Stimulated activated naive CD4-positive, alpha-beta T cell (primary cell): Measurements from ENCODE around the gene SLC39A5.
"Not testable (repeated sequence)": the region's sequence is repeated elsewhere in the genome, so short reads cannot be mapped to it uniquely, and the experiment has no call there.

Source experiments
- DNase-seq, 6 experiments: peaks; one replicate each; lab custom pipeline; 2025; lab: John Stamatoyannopoulos, UW

The SLC39A5 gene

GRCh38 chr12:56280849-56281248 lies 51.0 kb downstream of the SLC39A5 start:
- no peak for DNase-seq

- no peak for DNase-seq
These were observed 52.2 kb downstream of the SLC39A5 start for GRCh38 chr12:56282030-56282429.

GRCh38 chr12:56282579-56282978 lies 52.7 kb downstream of the SLC39A5 start:
- DNase-seq, result no peak

GRCh38 chr12:56284263-56284662 lies 54.4 kb downstream of the SLC39A5 start:
- not testable (repeated sequence) for DNase-seq

GRCh38 chr12:56286044-56286830 lies 56.4 kb downstream of the SLC39A5 start:
- DNase-seq, result no peak
